GM18951 (cell line): Measurements from ENCODE around the gene NAIF1.
A peak's percentile ranks its signal among the peaks of the same experiment; 100 is the strongest.
"Not testable (repeated sequence)": the region's sequence is repeated elsewhere in the genome, so short reads cannot be mapped to it uniquely, and the experiment has no call there.

Experiments
- POLR2A ChIP-seq: IDR thresholded peaks from 4 replicates; pipeline ENCODE4 v1.6.1; 2011; ENCODE audit warnings: mild to moderate bottlenecking; ENCODE audit not compliant: insufficient read length, insufficient read depth; ENCODE audit errors: extremely low read depth
- in situ Hi-C: fragments of 300-500 bp; cut with MboI; formaldehyde crosslinking; loops from one replicate; pipeline ENCODE4 v1.12.0; 2022; ENCODE audit warnings: low sequenced_read_pairs, mixed read lengths, inconsistent platforms; ENCODE audit not compliant: unreplicated experiment

NAIF1 gene

DNA sequence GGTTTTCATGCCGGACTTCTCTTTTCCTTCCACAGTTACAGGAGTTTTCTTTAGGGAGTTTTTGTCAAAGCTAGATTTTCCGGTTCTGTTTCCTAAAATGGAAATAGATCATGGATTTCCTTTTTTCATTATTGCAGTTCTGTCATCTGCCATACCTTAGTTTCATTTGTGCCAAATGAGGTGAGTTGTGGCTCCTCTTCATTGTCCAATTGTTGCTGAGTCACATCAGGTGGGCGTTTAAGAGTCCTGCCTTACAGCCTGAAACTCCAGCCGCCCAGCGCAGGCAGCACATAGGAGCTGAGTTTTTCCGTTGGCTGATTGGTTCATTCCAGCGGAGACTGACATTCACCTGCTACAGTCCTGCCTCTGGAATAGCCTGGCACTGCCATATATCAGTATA is 15.0 kb upstream of the NAIF1 start:
- in situ Hi-C loops: no loop called here
- TF ChIP-seq POLR2A: no peak

DNA sequence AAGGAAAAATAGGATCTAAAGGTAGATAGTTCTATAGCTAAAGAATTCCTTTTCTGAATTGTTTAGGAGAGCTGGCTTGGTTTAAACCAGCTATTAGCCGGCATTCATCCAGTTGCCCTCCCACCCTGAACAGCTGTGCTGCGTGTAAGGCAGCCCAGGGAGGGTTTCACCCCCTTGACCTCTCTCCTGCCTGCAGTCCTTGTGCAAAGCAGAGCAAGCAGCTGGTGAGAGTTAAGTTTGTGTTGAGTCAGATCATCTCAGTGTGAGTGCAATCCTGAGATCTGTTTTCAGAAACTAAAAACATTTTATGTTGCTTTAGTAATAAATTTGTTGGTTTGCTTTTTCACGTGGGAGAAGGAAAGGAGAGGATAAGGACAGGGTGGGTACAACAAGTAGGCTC is 13.9 kb upstream of the NAIF1 start:
- in situ Hi-C loops: no loop called here
- no peak for TF ChIP-seq POLR2A

- in situ Hi-C loops: no loop called here
- no peak for TF ChIP-seq POLR2A
Measured at GRCh38 chr9:128080206-128080605, 13.1 kb upstream of the NAIF1 start.

- in situ Hi-C loops: no loop called here
Measured at GRCh38 chr9:128078504-128079434, 11.6 kb upstream of the NAIF1 start.

GRCh38 chr9:128077847-128078503 is 10.9 kb upstream of the NAIF1 start:
- TF ChIP-seq POLR2A: no peak
- in situ Hi-C loops: no loop called here

More at GRCh38 chr9:128078504-128079434, 11.6 kb upstream of the NAIF1 start:
- TF ChIP-seq POLR2A: no peak

GRCh38 chr9:128073253-128073886 is 6.2 kb upstream of the NAIF1 start:
- no peak for TF ChIP-seq POLR2A
- in situ Hi-C loops: no loop called here

- in situ Hi-C loops: no loop called here
- no peak for TF ChIP-seq POLR2A
Measured at GRCh38 chr9:128072144-128073021, 5.3 kb upstream of the NAIF1 start.

GRCh38 chr9:128071475-128071874 is 4.4 kb upstream of the NAIF1 start:
- in situ Hi-C loops: not testable (repeated sequence)

GRCh38 chr9:128070874-128071273 is 3.8 kb upstream of the NAIF1 start:
- in situ Hi-C loops: no loop called here
- TF ChIP-seq POLR2A: no peak

GRCh38 chr9:128068386-128069205 is 1.5 kb upstream of the NAIF1 start:
- in situ Hi-C loops: no loop called here
- no peak for TF ChIP-seq POLR2A

GRCh38 chr9:128067645-128068385 is 695 bp upstream of the NAIF1 start, which contains the start of gene SLC25A25:
TSS of gene SLC25A25 (plus strand) at chr9:128068232. CDS start at chr9:128068320, 88 bp downstream.
- TF ChIP-seq POLR2A: peak; percentile 78

GRCh38 chr9:128065907-128066712 is 1.0 kb downstream of the NAIF1 start:
- in situ Hi-C loops: no loop called here

More at GRCh38 chr9:128067645-128068385, 695 bp upstream of the NAIF1 start, which contains the start of gene SLC25A25:
- in situ Hi-C loops: no loop called here

More at GRCh38 chr9:128065907-128066712, 1.0 kb downstream of the NAIF1 start:
- no peak for TF ChIP-seq POLR2A
